K562 (cell line): Measurements from ENCODE around the gene CCDC69. TPM values are rescaled to one million over a fixed set of nuclear protein-coding genes. Genes with fewer than 3 reads are reported as not detected.

Experiments
- ATAC-seq: fragments of 200-7000 bp; cut with Tn5 transposase; 3 replicates; pipeline ENCODE4 v1.9.1; 2020; ENCODE audit warnings: moderate library complexity
- BruUV-seq: library from RNA; stranded (reverse); fragments of 400-500 nt; replicated peaks from 2 replicates; lab custom pipeline; 2021; lab: Mats Ljungman, UMichigan
- CTCF ChIA-PET: fragments of 300-600 bp; formaldehyde crosslinking; extraction: SDS; loops from one replicate; lab custom pipeline; 2021; ENCODE audit warnings: low intra/inter-chr PET ratio; lab: Yijun Ruan, JAX
- POLR2A ChIA-PET: fragments of 300-600, 350-650 bp; sonication (Branson Sonifier 250); formaldehyde crosslinking; extraction: SDS; loops from one replicate; lab custom pipeline; 2021; ENCODE audit warnings: antibody characterized with exemption, inconsistent platforms; lab: Yijun Ruan, JAX
- DNase-seq, 4 experiments: peaks; one replicate each; pipeline versions ENCODE4 v3.0.0 to v3.0.0-alpha.2; 2011 to 2018; ENCODE audit warnings: low spot score in 3 of 4, mixed read lengths in 3 of 4; ENCODE audit errors: extremely low read depth in 1 of 4
- FAIRE-seq: peaks from 2 replicates; lab custom pipeline; 2011; peaks lifted over from hg19 to GRCh38; lab: Jason Lieb, UNC
- H2AFZ ChIP-seq: 2 replicates; pipeline ENCODE4 v1.6.0; 2011; ENCODE audit warnings: low read depth, low read length, control low read depth, inconsistent platforms
- H3K27ac ChIP-seq: fragments of 200-600 bp; 3 replicates; pipeline ENCODE4 v1.8.0; 2011; ENCODE audit warnings: low read depth, mild to moderate bottlenecking, control low read depth, inconsistent platforms, low read length, moderate library complexity, mixed read lengths; ENCODE audit errors: extremely low read depth
- H3K27me3 ChIP-seq, 2 experiments: fragments of 300-600 bp in 1 of 2; 2 replicates in 1 of 2; 3 replicates in 1 of 2; pipeline versions ENCODE4 v1.6.0 to v1.8.0; 2011; ENCODE audit warnings: inconsistent platforms in 2 of 2, low read length in 2 of 2, mild to moderate bottlenecking in 1 of 2, mixed read lengths in 1 of 2, moderate library complexity in 1 of 2; ENCODE audit not compliant: control insufficient read depth in 2 of 2, insufficient read depth in 2 of 2
- H3K36me3 ChIP-seq: fragments of 300-600 bp; 3 replicates; pipeline ENCODE4 v1.8.0; 2011; ENCODE audit warnings: mild to moderate bottlenecking, low read length, inconsistent platforms; ENCODE audit not compliant: control insufficient read depth, insufficient read depth
- H3K4me1 ChIP-seq, 2 experiments: fragments of 200-600 bp in 1 of 2; replicated peaks in 1 of 2; 2 replicates in 1 of 2; 3 replicates in 1 of 2; pipeline versions ENCODE4 v1.5.1 to v1.8.0; 2011; ENCODE audit warnings: inconsistent platforms in 2 of 2, low read length in 2 of 2, mild to moderate bottlenecking in 1 of 2, mixed read lengths in 1 of 2, moderate library complexity in 1 of 2; ENCODE audit not compliant: control insufficient read depth in 2 of 2, insufficient read depth in 2 of 2
- H3K4me2 ChIP-seq: 2 replicates; pipeline ENCODE4 v1.6.1; 2011; ENCODE audit warnings: low read length, control low read depth, inconsistent platforms, mixed read lengths; ENCODE audit not compliant: insufficient read depth
- H3K4me3 ChIP-seq: fragments of 200-600 bp; sonication (generic), shearing (Covaris generic); 2 replicates; pipeline ENCODE4 v1.5.1; 2016; ENCODE audit warnings: control low read depth, inconsistent platforms
- H3K79me2 ChIP-seq: fragments of 200-600 bp; 3 replicates; pipeline ENCODE4 v1.8.0; 2011; ENCODE audit warnings: low read length, inconsistent platforms; ENCODE audit not compliant: control insufficient read depth, insufficient read depth
- H3K9ac ChIP-seq, 2 experiments: 2 replicates each; pipeline versions ENCODE4 v1.6.0 to v1.6.1; 2011; ENCODE audit warnings: low read depth in 2 of 2, low read length in 2 of 2, control low read depth in 1 of 2, inconsistent platforms in 1 of 2, mild to moderate bottlenecking in 1 of 2, mixed read lengths in 1 of 2; ENCODE audit not compliant: insufficient read depth in 1 of 2
- H3K9me1 ChIP-seq: one replicate; pipeline ENCODE4 v1.6.0; 2011; ENCODE audit warnings: inconsistent platforms, mild to moderate bottlenecking, low read length, moderate library complexity; ENCODE audit not compliant: control insufficient read depth, insufficient read depth
- H3K9me3 ChIP-seq: replicated peaks from 2 replicates; pipeline ENCODE4 v1.5.1; 2011; ENCODE audit warnings: low read depth, low read length, inconsistent platforms; ENCODE audit not compliant: control insufficient read depth, insufficient read depth
- H4K20me1 ChIP-seq: replicated peaks from 2 replicates; pipeline ENCODE4 v1.6.1; 2011; ENCODE audit warnings: low read length, inconsistent platforms, mixed read lengths; ENCODE audit not compliant: control insufficient read depth, insufficient read depth
- ARHGAP35 ChIP-seq: fragments of 450-650 bp; IDR thresholded peaks from 2 replicates; pipeline ENCODE4 v1.6.1; 2018; ENCODE audit not compliant: partially characterized antibody
- BHLHE40 ChIP-seq: IDR thresholded peaks from 2 replicates; pipeline ENCODE4 v1.6.1; 2011; ENCODE audit warnings: low read length, improper control_type of control experiment
- CBX3 ChIP-seq, 2 experiments: IDR thresholded peaks; 1 replicate in 1 of 2; 2 replicates in 1 of 2; pipeline ENCODE4 v1.6.1; 2012; ENCODE audit warnings: inconsistent platforms in 2 of 2, low read length in 2 of 2, borderline replicate concordance in 1 of 2, control low read depth in 1 of 2
- EHMT2 ChIP-seq: fragments of 450-650 bp; IDR thresholded peaks from 2 replicates; pipeline ENCODE4 v1.6.1; 2018; ENCODE audit warnings: antibody characterized with exemption
- SAFB2 ChIP-seq: fragments of 200-400 bp; formaldehyde crosslinking; IDR thresholded peaks from 2 replicates; pipeline ENCODE4 v1.6.1; 2018; ENCODE audit warnings: borderline replicate concordance, low read length, low read depth, moderate library complexity; ENCODE audit not compliant: severe bottlenecking
- TRIM24 ChIP-seq, 2 experiments: fragments of 450-650 bp; IDR thresholded peaks; 2 replicates each; pipeline ENCODE4 v1.6.1; 2016
- TRIM28 ChIP-seq: fragments of 450-650 bp; IDR thresholded peaks from 2 replicates; pipeline ENCODE4 v1.6.1; 2017
- ZFPM2 ChIP-seq: fragments of 250-450 bp; sonication (Bioruptor Pico); IDR thresholded peaks from 2 replicates; pipeline ENCODE4 v1.5.1; 2022; ENCODE audit warnings: mild to moderate bottlenecking
- WGBS: fragments of 100-300 bp; shearing (Covaris generic); methylation state at CpG from one replicate; pipeline ENCODE4 v1.1.6; 2016; ENCODE audit warnings: low coverage, mixed read lengths; ENCODE audit not compliant: insufficient coverage; ENCODE audit errors: missing lambda C conversion rate; 5-methylcytosine and 5-hydroxymethylcytosine counted together
- in situ Hi-C: fragments of 300-500 bp; cut with MboI; formaldehyde crosslinking; loops from 4 replicates; pipeline ENCODE4 v1.15.0; 2018; ENCODE audit warnings: inconsistent platforms, mixed read lengths
- intact Hi-C: fragments of 100-400 bp; cut with micrococcal nuclease; formaldehyde crosslinking; loops from 2 replicates; pipeline ENCODE4 v1.14.2; 2022
- polyA plus RNA-seq, 8 experiments: library from polyadenylated mRNA; depleted of rRNA in 4 of 8; stranded (reverse) in 5 of 8; unstranded in 3 of 8; fragments of >200 nt; fragmentation: Nextera tagmentation in 2 of 8; fragmentation: Illumina TruSeq in 1 of 8; extraction: Ambion mirVana in 2 of 8; extraction: Trizol in 1 of 8; gene quantifications; 2 replicates each; pipeline versions ENCODE4 v1.2.1 to v1.2.3, GENCODE V29; 2011 to 2014; ENCODE audit warnings: inconsistent platforms in 1 of 8, missing spikeins in 1 of 8
- total RNA-seq, 7 experiments: library from RNA; depleted of rRNA in 6 of 7; stranded (reverse); fragments of >200 nt in 6 of 7; fragmentation: Illumina TruSeq in 2 of 7; extraction: Trizol in 2 of 7; gene quantifications; 2 replicates each; pipeline versions ENCODE4 v1.2.1 to v1.2.3, GENCODE V29; 2011 to 2021; ENCODE audit warnings: low replicate concordance in 1 of 7
- TF ChIP-seq, protein P1 (sequence below): sonication (generic); formaldehyde crosslinking; IDR thresholded peaks from 2 replicates; pipeline ENCODE4 v1.8.0; 2022; ENCODE audit warnings: mild to moderate bottlenecking, missing genetic modification reagents
- TF ChIP-seq, protein P2 (sequence below): fragments of 450-650 bp; formaldehyde crosslinking; IDR thresholded peaks from 2 replicates; pipeline ENCODE4 v1.4.0; 2022; ENCODE audit warnings: mild to moderate bottlenecking, moderate library complexity
- TF ChIP-seq, protein P3 (sequence below): fragments of 450-650 bp; IDR thresholded peaks from 2 replicates; pipeline ENCODE4 v1.6.1; 2018; ENCODE audit warnings: mild to moderate bottlenecking, low read depth; ENCODE audit not compliant: partially characterized antibody

The CCDC69 gene
- total and polyA plus RNA-seq, 9 of the 15 experiments (the other 6 are each of a cell fraction or from before 2014, with no cell fraction given) = 0.65 to 12.2 (median 7.6) TPM

DNA sequence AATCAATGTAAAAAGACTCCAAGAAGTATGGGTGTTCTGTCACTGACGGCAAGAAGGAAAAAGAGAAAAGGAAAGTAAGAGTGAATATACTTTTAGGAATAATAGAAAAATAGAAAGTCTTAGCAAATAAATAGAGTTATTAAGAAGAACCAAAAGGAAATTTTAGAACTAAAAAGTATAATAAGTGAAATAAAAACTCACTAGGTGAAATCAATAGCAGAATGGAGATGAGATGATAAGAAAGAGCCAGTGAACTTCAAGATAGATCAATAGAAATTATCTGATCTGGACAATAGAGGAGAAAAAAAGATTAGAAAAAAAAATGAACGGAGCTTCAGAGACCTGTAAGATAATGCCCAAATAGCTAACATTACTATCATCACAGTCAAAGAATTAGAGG lies 34.7 kb downstream of the CCDC69 start:
- in situ Hi-C loops = no loop called here

DNA sequence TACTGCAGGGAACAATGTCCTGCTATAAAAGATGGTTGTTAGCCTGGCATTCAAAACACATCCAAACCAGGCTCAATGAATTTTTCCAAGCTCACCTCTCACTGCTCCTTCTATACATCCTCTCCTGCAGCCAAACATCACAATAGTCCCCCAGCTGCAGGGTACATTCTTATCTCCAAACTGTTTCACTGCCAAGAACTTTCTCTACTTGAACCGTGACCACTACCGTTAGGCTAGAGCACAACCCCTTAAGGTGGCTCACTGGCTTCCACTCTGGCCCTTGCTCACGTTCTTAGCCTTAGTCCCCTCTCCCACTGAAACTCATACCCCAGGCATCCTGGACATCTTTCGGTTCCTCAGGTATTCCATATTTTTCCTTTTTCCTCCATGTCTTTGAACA lies 37.4 kb downstream of the CCDC69 start:
- WGBS = 11% methylated on average over 4 of the region's 4 CpGs
- Histone ChIP-seq H3K9me1 (peaks cover 2% of the 10 kb centered on the region), H3K4me1 (no peaks in the 10 kb centered on the region), H3K79me2 (no peaks in the 10 kb centered on the region), H3K27ac (no peak overlapping the region), H3K4me2 (no peak overlapping the region), H3K27me3 (no peaks in the 10 kb centered on the region), H3K9me3 (no peaks in the 10 kb centered on the region; the same call in none of the 2 replicates), H4K20me1 (0 out of 2 replicates have a peak, but pooled peaks cover 4% of the 10 kb centered on the region), H3K9ac (no peak overlapping the region), H3K4me3 (no peak overlapping the region), H2AFZ (no peak overlapping the region), H3K36me3 (no peaks in the 10 kb centered on the region)
- ATAC-seq (no peak), FAIRE-seq (no peak), DNase-seq (no peak)
- ChIA-PET CTCF (no interaction called here), POLR2A (no interaction called here)
- intact Hi-C loops (no loop called here), in situ Hi-C loops (no loop called here)
- no TSS peak for BruUV-seq
- TF ChIP-seq EHMT2 (no peak), ZFPM2 (CRISPR knock-in tag) (no peak), SAFB2 (no peak), ARHGAP35 (no peak)
- TF ChIP-seq, protein P1, sequence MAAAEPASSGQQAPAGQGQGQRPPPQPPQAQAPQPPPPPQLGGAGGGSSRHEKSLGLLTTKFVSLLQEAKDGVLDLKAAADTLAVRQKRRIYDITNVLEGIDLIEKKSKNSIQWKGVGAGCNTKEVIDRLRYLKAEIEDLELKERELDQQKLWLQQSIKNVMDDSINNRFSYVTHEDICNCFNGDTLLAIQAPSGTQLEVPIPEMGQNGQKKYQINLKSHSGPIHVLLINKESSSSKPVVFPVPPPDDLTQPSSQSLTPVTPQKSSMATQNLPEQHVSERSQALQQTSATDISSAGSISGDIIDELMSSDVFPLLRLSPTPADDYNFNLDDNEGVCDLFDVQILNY = no peak
- TF ChIP-seq, protein P2, sequence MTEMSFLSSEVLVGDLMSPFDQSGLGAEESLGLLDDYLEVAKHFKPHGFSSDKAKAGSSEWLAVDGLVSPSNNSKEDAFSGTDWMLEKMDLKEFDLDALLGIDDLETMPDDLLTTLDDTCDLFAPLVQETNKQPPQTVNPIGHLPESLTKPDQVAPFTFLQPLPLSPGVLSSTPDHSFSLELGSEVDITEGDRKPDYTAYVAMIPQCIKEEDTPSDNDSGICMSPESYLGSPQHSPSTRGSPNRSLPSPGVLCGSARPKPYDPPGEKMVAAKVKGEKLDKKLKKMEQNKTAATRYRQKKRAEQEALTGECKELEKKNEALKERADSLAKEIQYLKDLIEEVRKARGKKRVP (CRISPR knock-in tag) = no peak

More for the DNA sequence above, 34.7 kb downstream of the CCDC69 start:
- Histone ChIP-seq H3K4me1 (no peaks in the 10 kb centered on the region), H3K27ac (no peak overlapping the region), H3K9me3 (peaks cover 3% of the 10 kb centered on the region), H3K9ac (no peak overlapping the region), H4K20me1 (no peaks in the 10 kb centered on the region), H3K9me1 (no peaks in the 10 kb centered on the region), H3K79me2 (no peaks in the 10 kb centered on the region), H3K36me3 (no peaks in the 10 kb centered on the region), H3K4me2 (no peak overlapping the region), H3K27me3 (no peaks in the 10 kb centered on the region), H3K4me3 (no peak overlapping the region), H2AFZ (no peak overlapping the region)
- WGBS = 32% methylated on average over 2 of the region's 2 CpGs
- ATAC-seq (no peak), DNase-seq (no peak), FAIRE-seq (no peak)
- POLR2A ChIA-PET = interaction anchor here (0.7 kb wide), 1 partner anchor 39 kb away, joined by 4 read pairs; no protein-coding TSS in a partner anchor
- TF ChIP-seq TRIM24 (IDR thresholded peaks at IDR 0.05) (peak; percentile 29 to 32; a peak in 1 of 4 replicates), BHLHE40 (no peak), TRIM28 (peak; percentile 78; the same call in 1 of the 2 replicates), CBX3 (IDR thresholded peaks at IDR 0.05; ENCODE audit: borderline replicate concordance in 1 of 2, low read length in 2 of 2) (0 out of 3 replicates have a peak, but pooled peaks of 1 of the 2 experiments have one; percentile 20)
- TF ChIP-seq, protein P3, sequence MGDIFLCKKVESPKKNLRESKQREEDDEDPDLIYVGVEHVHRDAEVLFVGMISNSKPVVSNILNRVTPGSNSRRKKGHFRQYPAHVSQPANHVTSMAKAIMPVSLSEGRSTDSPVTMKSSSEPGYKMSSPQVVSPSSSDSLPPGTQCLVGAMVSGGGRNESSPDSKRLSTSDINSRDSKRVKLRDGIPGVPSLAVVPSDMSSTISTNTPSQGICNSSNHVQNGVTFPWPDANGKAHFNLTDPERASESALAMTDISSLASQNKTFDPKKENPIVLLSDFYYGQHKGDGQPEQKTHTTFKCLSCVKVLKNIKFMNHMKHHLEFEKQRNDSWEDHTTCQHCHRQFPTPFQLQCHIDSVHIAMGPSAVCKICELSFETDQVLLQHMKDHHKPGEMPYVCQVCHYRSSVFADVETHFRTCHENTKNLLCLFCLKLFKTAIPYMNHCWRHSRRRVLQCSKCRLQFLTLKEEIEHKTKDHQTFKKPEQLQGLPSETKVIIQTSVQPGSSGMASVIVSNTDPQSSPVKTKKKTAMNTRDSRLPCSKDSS = peak; percentile 61
- intact Hi-C loops = no loop called here
- CTCF ChIA-PET = no interaction called here
- BruUV-seq = no TSS peak
